HG03060 (cell line): ENCODE measurements around the gene GRXCR2.
"Not testable (repeated sequence)": the region's sequence is repeated elsewhere in the genome, so short reads cannot be mapped to it uniquely, and the experiment has no call there.

Experiments used
- ATAC-seq: cut with Tn5 transposase; IDR thresholded peaks from one replicate; pipeline ENCODE4 v1.9.1; 2021; ENCODE audit warnings: low read depth, moderate number of reproducible peaks; ENCODE audit not compliant: unreplicated experiment

GRXCR2 gene

GRCh38 chr5:145840458-145841132 lies 32.2 kb downstream of the GRXCR2 start:
- no peak for ATAC-seq

GRCh38 chr5:145838276-145838675 lies 34.5 kb downstream of the GRXCR2 start:
- no peak for ATAC-seq

- not testable (repeated sequence) for ATAC-seq
These were observed 36.6 kb downstream of the GRXCR2 start for GRCh38 chr5:145836241-145836640.

- peak; percentile 5 for ATAC-seq
These were observed 37.0 kb downstream of the GRXCR2 start for GRCh38 chr5:145835848-145836239.

- ATAC-seq = peak; percentile 69
These were observed 37.6 kb downstream of the GRXCR2 start, which contains the start of gene PRELID2 for GRCh38 chr5:145834917-145835847. Gene PRELID2 (minus strand): TSS chr5:145835342. CDS start chr5:145835251, 91 bp downstream.

GRCh38 chr5:145834554-145834916 lies 38.3 kb downstream of the GRXCR2 start:
- no peak for ATAC-seq

- ATAC-seq = no peak
These were observed 39.1 kb downstream of the GRXCR2 start for GRCh38 chr5:145833631-145834200.

- ATAC-seq = no peak
These were observed 42.2 kb downstream of the GRXCR2 start for GRCh38 chr5:145830594-145830993.

- no peak for ATAC-seq
These were observed 43.0 kb downstream of the GRXCR2 start for GRCh38 chr5:145829708-145830361.

GRCh38 chr5:145826895-145827674 lies 45.7 kb downstream of the GRXCR2 start:
- ATAC-seq = no peak

GRCh38 chr5:145825751-145826180 lies 47.0 kb downstream of the GRXCR2 start:
- ATAC-seq = no peak

GRCh38 chr5:145824040-145824439 lies 48.8 kb downstream of the GRXCR2 start:
- ATAC-seq = no peak

GRCh38 chr5:145818604-145819003 lies 54.2 kb downstream of the GRXCR2 start:
- no peak for ATAC-seq

GRCh38 chr5:145812877-145813276 lies 59.9 kb downstream of the GRXCR2 start:
- no peak for ATAC-seq

- no peak for ATAC-seq
These were observed 60.8 kb downstream of the GRXCR2 start for GRCh38 chr5:145811834-145812625.
